Measurements from ENCODE around the gene SLC35F3.

- TF ChIP-seq CTCF (IDR thresholded peaks at IDR 0.05) (no peak), EP300 (IDR thresholded peaks at IDR 0.05) (no peak)
Observed at GRCh38 chr1:233988963-233989696, 84.7 kb downstream of the SLC35F3 start.

Measured in ovary (tissue), 3 donors.